GM19372 (cell line): ENCODE measurements around the gene PACC1.

Experiments
- ATAC-seq: cut with Tn5 transposase; IDR thresholded peaks from one replicate; pipeline ENCODE4 v1.9.1; 2021; ENCODE audit warnings: mild to moderate bottlenecking, low read depth, moderate library complexity; ENCODE audit not compliant: unreplicated experiment

Gene PACC1

DNA sequence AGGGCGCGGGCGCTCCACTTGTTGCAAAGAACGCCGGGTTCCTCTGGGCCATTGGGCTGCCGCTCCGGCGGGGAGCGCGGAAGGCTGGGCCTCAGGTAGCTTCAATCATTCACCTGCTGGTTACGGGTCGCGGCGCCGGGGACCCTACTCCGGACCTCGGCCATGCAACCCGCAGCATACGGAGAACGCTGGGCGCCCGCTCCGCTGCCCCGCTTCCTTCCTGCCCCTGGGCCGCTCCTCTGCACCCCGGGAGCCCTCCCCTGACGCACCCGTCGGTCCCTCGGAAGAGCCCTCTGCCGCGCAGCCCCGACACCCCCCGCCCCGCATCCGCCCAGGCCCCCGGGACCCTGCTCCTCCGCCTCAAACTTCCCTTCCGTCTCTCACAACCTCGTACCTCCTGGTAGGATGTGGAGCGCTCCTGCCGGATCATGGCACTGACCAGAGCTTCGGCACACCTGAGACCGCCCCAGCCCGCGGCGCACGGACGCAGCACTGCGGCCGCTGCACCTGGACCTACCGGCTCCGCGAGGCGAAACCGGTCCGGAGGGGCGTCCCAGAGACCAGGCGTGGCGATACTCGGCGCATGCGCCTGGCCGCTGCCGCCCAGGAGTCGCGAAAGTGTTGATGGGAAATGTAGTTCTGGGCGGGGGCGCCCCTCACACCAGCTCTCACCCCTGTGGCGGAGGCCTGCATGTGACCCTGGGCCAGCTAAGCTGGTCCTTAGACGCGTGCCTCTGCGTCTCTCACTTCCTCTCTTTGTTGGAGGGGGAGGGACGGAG, at the start of gene PACC1:
TSS of gene PACC1 (minus strand) at position 559 of the 779 bp plus-strand sequence. CDS start at position 430, 129 bp downstream.
- peak; percentile 95 for ATAC-seq

- ATAC-seq: no peak
These were observed 49.0 kb upstream of the PACC1 start for GRCh38 chr1:212463565-212464285.

- ATAC-seq: no peak
These were observed 47.4 kb upstream of the PACC1 start for GRCh38 chr1:212461916-212462660.

DNA sequence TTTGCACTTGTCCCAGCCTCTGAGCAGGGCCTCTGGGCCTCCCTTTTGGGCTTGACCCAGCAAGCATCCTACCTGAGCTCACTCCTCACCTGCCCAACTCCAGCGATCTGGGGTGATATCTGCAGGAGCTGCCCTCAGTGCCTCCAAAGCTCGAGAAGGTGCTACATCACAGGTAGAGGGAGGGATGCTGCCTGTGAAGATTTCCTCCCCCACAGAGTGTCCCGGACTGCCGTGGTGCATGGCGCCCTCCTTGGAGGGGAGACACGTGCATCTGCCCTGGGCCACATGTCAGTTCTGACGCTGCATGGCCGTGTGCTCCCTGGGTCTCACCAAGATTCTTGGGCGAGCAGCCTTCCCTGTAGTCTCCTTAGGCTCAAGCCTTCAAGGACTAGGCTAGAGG, 45.7 kb upstream of the PACC1 start:
- no peak for ATAC-seq

- ATAC-seq: no peak
These were observed 45.0 kb upstream of the PACC1 start for GRCh38 chr1:212459656-212460055.

DNA sequence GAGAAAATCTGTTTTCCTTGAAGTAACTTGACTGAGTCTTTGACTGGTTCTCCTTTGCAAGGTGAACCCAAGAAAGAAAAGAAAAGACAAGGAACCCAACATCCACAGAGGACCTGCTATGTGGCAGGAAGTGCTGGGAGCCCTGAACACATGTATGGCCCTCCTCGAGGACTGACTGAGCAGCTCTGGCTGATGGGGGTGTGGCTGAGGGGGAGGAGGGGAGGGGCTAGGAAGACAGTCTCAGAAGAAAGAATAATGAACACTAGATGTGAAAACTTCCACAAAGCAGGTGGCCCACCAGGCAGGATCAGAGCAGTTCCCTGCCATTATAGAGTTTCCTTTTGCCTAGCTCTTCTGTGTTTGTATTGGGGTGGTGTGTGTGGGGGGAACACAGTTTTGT, 44.1 kb upstream of the PACC1 start:
- ATAC-seq: no peak

GRCh38 chr1:212457740-212458338, 43.2 kb upstream of the PACC1 start:
- no peak for ATAC-seq

GRCh38 chr1:212455803-212456528, 41.3 kb upstream of the PACC1 start:
- no peak for ATAC-seq

DNA sequence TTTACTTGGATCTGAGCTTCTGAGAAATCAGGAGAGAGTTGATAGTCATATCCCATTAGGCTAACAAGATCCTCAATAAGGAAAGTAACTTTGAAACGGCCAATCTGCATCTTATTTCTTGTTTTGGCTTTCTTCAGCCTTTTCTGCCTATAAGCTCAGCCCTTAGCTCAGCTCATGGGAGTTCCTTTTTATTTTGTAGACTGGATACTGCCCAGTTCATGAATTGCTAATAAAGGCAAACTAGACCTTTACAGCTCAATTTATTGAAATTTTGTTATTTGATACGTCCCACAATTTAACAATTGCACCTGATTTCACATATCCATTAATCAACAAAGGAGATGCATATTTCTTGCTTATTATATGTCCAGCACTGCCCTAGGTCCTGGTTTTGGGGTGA, 40.7 kb upstream of the PACC1 start:
- no peak for ATAC-seq

- no peak for ATAC-seq
These were observed 40.1 kb upstream of the PACC1 start for GRCh38 chr1:212454741-212455140.

DNA sequence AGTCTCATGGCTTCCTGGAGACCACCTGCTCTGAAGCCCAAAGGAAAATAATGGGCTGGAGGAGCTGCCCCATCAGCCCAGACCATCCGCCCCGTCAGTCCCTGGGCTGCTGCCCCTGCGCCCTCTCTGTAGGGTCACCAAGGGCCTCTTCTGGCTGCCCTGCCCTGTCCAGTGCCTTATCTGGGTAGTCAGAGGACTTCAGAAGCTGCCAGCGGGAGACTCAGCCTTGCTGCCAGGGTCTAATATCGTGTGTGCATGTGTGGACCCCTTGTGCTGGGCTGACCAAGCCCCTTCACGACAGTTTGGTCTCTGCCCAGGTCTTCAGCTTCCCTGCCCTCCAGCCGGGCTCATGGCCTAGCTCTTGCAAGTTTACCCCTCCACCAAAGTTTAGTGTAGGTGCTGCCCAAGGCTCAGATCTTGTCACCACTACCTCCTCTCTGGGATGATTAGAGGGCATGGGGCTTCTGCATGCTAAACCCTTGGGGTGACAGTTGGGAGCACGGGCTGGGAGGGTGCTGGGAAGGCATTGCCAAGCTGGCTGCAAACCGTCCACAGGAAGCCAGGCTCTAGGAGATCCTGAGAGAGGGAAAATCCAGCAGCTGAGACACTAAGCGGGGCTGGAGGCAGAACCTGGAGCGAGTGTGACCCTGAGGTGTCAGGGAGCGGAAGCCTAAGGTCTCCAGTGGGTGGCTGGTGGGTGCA, 38.6 kb upstream of the PACC1 start:
- ATAC-seq: no peak

DNA sequence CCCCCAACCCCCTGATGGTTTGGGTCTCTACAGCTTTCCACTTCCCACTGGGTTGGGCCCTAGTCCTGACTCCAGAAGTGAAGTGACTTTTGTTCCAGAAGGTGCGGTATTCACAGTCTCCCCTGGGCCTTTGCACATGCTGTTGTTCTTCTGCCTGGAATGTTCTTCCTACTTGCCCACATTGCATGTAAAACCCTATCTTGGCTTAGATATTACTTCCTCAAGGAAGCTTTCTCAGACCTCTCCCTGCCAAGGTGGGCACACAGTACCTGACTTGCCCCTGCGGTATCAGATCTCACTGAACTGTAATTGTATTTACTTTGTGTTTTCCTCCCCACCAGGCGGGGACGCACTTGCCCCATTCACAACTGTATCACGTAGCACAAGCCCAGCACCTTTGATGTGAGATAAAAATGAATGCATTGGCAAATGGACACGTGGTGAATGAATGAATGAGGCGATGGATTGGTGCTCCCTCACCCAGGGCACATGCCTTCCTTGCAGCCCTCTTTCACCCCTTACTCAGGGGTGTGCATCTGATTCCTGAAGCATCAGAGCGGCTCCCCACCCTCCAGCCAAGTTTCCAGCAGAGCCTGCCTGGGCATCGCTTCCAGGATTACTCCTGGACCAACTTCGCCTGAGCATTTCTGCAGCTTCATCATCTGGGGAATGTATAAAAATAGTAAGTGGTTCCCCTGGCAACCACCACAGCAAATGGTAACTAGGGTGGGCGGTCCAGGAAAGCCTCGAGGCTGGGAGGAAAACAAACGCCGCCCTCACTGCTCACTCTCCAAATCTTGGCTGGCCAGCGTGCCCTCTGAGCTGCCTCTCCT, 37.9 kb upstream of the PACC1 start:
- ATAC-seq: no peak

GRCh38 chr1:212451416-212452322, 37.0 kb upstream of the PACC1 start:
- ATAC-seq: no peak

- ATAC-seq: no peak
These were observed 35.7 kb upstream of the PACC1 start for GRCh38 chr1:212450331-212450881.

- no peak for ATAC-seq
These were observed 32.8 kb upstream of the PACC1 start for GRCh38 chr1:212447478-212447877.

- ATAC-seq: no peak
These were observed 31.6 kb upstream of the PACC1 start for GRCh38 chr1:212446333-212446732.

DNA sequence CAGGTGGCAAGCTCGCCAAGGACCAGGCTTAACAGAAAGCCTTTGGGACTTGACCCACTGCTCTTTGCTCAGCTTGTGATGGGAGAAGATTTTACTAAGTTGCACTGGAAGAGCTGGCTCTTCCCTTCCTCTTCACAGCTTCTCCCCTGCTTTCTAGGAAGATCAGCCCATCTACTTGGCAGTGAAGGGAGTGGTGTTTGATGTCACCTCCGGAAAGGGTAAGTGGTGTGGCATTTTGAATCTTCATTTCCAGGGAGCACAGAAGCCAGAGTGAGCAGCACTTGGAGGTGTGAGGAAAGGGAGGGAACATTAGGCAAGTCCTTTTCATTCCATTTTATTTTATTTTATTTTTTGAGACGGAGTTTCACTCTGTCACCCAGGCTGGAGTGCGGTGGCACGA, 27.7 kb upstream of the PACC1 start:
- ATAC-seq: no peak
